ENCODE measurements around the gene IL6. TPM values are rescaled to one million over a fixed set of nuclear protein-coding genes. Genes with fewer than 3 reads are reported as not detected.

The IL6 gene
- total RNA-seq, 2 experiments from 2014 or later: not detected

- Histone ChIP-seq H3K27ac (ENCODE audit: low read depth in 1 of 2, low read length in 2 of 2) (no peak overlapping the region), H3K27me3 (ENCODE audit: control insufficient read depth in 1 of 2, insufficient read depth in 2 of 2, low read length in 2 of 2) (no peaks in the 10 kb centered on the region), H3K4me3 (ENCODE audit: low read length) (no peak overlapping the region), H3K9me3 (ENCODE audit: control insufficient read depth in 1 of 2, insufficient read depth in 1 of 2, low read length in 2 of 2) (no peaks in the 10 kb centered on the region), H3K36me3 (ENCODE audit: insufficient read depth, low read length) (no peaks in the 10 kb centered on the region), H3K4me1 (ENCODE audit: insufficient read depth, low read length) (peaks cover 24% of the 10 kb centered on the region)
- DNase-seq (no peak), ATAC-seq (ENCODE audit: poor library complexity) (no peak)
- H3K27me3 Mint-ChIP-seq: no peaks in the 10 kb centered on the region
- no peaks in the 10 kb centered on the region for H3K9me3 Mint-ChIP-seq
- intact Hi-C loops (cut with DNase I, micrococcal nuclease): no loop called here
- ChIA-PET CTCF (interaction anchor here (1.3 kb wide), 1 partner anchor 11 kb away, joined by 4 read pairs; no protein-coding TSS in a partner anchor), POLR2A (interaction anchor here (0.8 kb wide), 1 partner anchor 37 kb away, joined by 3 read pairs; no protein-coding TSS in a partner anchor)
- TF ChIP-seq CTCF (IDR thresholded peaks at IDR 0.05): no peak
- no peak overlapping the region for H3K4me3 Mint-ChIP-seq
- H3K4me1 Mint-ChIP-seq (ENCODE audit: low read depth): peaks cover 45% of the 10 kb centered on the region
- no peaks in the 10 kb centered on the region for H3K36me3 Mint-ChIP-seq (ENCODE audit: low read depth)
- no peak overlapping the region for H3K27ac Mint-ChIP-seq
These were observed 46.5 kb upstream of the IL6 start for GRCh38 chr7:22680482-22680911.

DNA sequence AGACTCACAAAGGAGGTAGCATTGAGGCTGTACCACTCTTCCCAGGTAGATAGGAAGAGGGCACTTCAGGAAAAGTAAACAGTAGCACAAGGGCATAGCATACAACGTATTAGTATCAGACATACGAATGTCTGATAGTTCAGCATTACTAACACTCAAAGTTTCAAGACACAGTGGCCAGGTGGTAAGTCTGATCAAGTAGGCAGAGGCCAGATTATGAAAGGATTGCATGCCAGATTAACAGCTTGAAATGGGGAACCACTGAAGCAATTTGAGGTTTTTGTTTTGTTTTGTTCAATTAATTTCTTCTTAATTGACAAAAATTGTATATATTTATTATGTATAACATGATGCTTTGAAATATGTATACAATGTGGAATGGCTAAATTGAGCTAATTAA lies 45.7 kb upstream of the IL6 start:
- H3K4me3 Mint-ChIP-seq: no peak overlapping the region
- ATAC-seq (ENCODE audit: poor library complexity) (no peak), DNase-seq (no peak)
- H3K4me1 Mint-ChIP-seq (ENCODE audit: low read depth): peaks cover 37% of the 10 kb centered on the region
- no peaks in the 10 kb centered on the region for H3K9me3 Mint-ChIP-seq
- ChIA-PET POLR2A (no interaction called here), CTCF (interaction anchor here (0.7 to 1.3 kb wide), 2 partner anchors 9 to 12 kb away, joined by 3 to 4 read pairs; no protein-coding TSS in a partner anchor)
- H3K9me3 ChIP-seq (ENCODE audit: control insufficient read depth in 1 of 2, insufficient read depth in 1 of 2, low read length in 2 of 2): no peaks in the 10 kb centered on the region
- H3K4me3 ChIP-seq (ENCODE audit: low read length): no peak overlapping the region
- H3K27me3 Mint-ChIP-seq: no peaks in the 10 kb centered on the region
- TF ChIP-seq CTCF (IDR thresholded peaks at IDR 0.05): no peak
- H3K36me3 ChIP-seq (ENCODE audit: insufficient read depth, low read length): no peaks in the 10 kb centered on the region
- intact Hi-C loops (cut with DNase I, micrococcal nuclease): no loop called here
- no peaks in the 10 kb centered on the region for H3K27me3 ChIP-seq (ENCODE audit: control insufficient read depth in 1 of 2, insufficient read depth in 2 of 2, low read length in 2 of 2)
- no peak overlapping the region for H3K27ac Mint-ChIP-seq
- no peak overlapping the region for H3K27ac ChIP-seq (ENCODE audit: low read depth in 1 of 2, low read length in 2 of 2)
- H3K36me3 Mint-ChIP-seq (ENCODE audit: low read depth): no peaks in the 10 kb centered on the region
- peaks cover 16% of the 10 kb centered on the region for H3K4me1 ChIP-seq (ENCODE audit: insufficient read depth, low read length)

GRCh38 chr7:22681852-22682657 lies 44.9 kb upstream of the IL6 start:
- no peak for DNase-seq
- Histone ChIP-seq H3K4me1 (ENCODE audit: insufficient read depth, low read length) (peaks cover 13% of the 10 kb centered on the region), H3K9me3 (ENCODE audit: control insufficient read depth in 1 of 2, insufficient read depth in 1 of 2, low read length in 2 of 2) (no peaks in the 10 kb centered on the region), H3K36me3 (ENCODE audit: insufficient read depth, low read length) (no peaks in the 10 kb centered on the region), H3K4me3 (ENCODE audit: low read length) (no peak overlapping the region), H3K27ac (ENCODE audit: low read depth in 1 of 2, low read length in 2 of 2) (no peak overlapping the region), H3K27me3 (ENCODE audit: control insufficient read depth in 1 of 2, insufficient read depth in 2 of 2, low read length in 2 of 2) (no peaks in the 10 kb centered on the region)
- ChIA-PET CTCF (interaction anchor here (1.3 kb wide), 1 partner anchor 13 kb away, joined by 4 read pairs; no protein-coding TSS in a partner anchor), POLR2A (no interaction called here)
- peaks cover 30% of the 10 kb centered on the region for H3K4me1 Mint-ChIP-seq (ENCODE audit: low read depth)
- H3K4me3 Mint-ChIP-seq: no peak overlapping the region
- H3K36me3 Mint-ChIP-seq (ENCODE audit: low read depth): no peaks in the 10 kb centered on the region
- H3K9me3 Mint-ChIP-seq: no peaks in the 10 kb centered on the region
- no peaks in the 10 kb centered on the region for H3K27me3 Mint-ChIP-seq
- no peak overlapping the region for H3K27ac Mint-ChIP-seq
- intact Hi-C loops (cut with DNase I, micrococcal nuclease): no loop called here
- ATAC-seq (ENCODE audit: poor library complexity): no peak
- no peak for TF ChIP-seq CTCF (IDR thresholded peaks at IDR 0.05)
